Endothelial cell of umbilical vein (primary cell): Measurements from ENCODE around the gene GUCA2B. TPM values are rescaled to one million over a fixed set of nuclear protein-coding genes. Genes with fewer than 3 reads are reported as not detected.

Source experiments
- polyA plus RNA-seq, 4 experiments: library from polyadenylated mRNA; depleted of rRNA in 3 of 4; stranded (reverse) in 3 of 4; unstranded in 1 of 4; fragments of >200 nt; gene quantifications; 2 replicates each; pipeline versions ENCODE4 v1.2.1 to v1.2.3, GENCODE V29; 2011 to 2012; ENCODE audit warnings: missing spikeins in 1 of 4
- total RNA-seq: library from RNA; stranded (reverse); gene quantifications from 2 replicates; pipeline ENCODE4 v1.2.3, GENCODE V29; 2021

Gene GUCA2B
- total and polyA plus RNA-seq, 2 donors (not counting 3 experiments of a cell fraction or from before 2014, with no cell fraction given), result not detected

Other genes with a start within 250 kb of the GUCA2B start
- 4.0 and 5.0 TPM in 2 replicates for gene HIVEP3, start 234.5 kb upstream of the GUCA2B start, total RNA-seq
- gene HIVEP3, start 234.5 kb upstream of the GUCA2B start, polyA plus RNA-seq, result 2.1 and 3.4 TPM in 2 replicates
- gene GUCA2A, start 11.3 kb downstream of the GUCA2B start, total RNA-seq, result not detected in 2 replicates
- not detected in 2 replicates for gene GUCA2A, start 11.3 kb downstream of the GUCA2B start, polyA plus RNA-seq
- gene FOXJ3, start 181.8 kb downstream of the GUCA2B start, total RNA-seq, result 36.5 and 38.8 TPM in 2 replicates
- 34.7 and 35.4 TPM in 2 replicates for gene FOXJ3, start 181.8 kb downstream of the GUCA2B start, polyA plus RNA-seq
- not detected in 2 replicates for gene RIMKLA, start 227.4 kb downstream of the GUCA2B start, total RNA-seq
- under 0.01 and 0.01 TPM in 2 replicates for gene RIMKLA, start 227.4 kb downstream of the GUCA2B start, polyA plus RNA-seq